ENCODE measurements around the gene C1GALT1. TPM values are rescaled to one million over a fixed set of nuclear protein-coding genes. Genes with fewer than 3 reads are reported as not detected.

C1GALT1 gene
- total and polyA plus RNA-seq, 7 experiments from 2014 or later, result 47.9 to 60.1 (median 54.5) TPM

DNA sequence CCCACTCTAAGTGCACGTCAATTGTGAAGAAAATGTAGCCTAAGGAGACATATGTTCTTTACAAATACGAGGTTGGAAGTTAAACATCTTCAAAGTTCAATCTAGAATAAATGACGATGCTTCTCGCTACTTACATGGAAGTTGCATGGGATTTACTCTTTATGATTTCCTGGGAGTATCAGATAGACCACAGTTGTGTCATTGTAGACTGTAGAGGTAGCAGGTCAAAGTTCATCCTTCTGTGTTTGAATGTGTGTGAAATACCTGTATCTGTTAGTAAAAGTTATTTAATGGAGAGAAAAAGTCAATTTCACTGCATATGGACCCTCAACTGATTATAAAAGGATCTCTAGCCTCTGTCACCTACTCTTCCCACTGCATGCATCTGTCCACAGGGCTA lies 112.6 kb downstream of the C1GALT1 start:
- intact Hi-C loops (cut with micrococcal nuclease), result no loop called here
- no peak overlapping the region for H3K4me3 Mint-ChIP-seq
- Histone ChIP-seq H3K4me1 (ENCODE audit: control insufficient read depth in 2 of 2, insufficient read depth in 2 of 2, low read length in 2 of 2) (no peaks in the 10 kb centered on the region), H3K4me3 (ENCODE audit: low read length) (no peak overlapping the region), H3K9me3 (ENCODE audit: control insufficient read depth in 2 of 3, low read length in 3 of 3) (no peaks in the 10 kb centered on the region), H3K36me3 (ENCODE audit: control insufficient read depth in 2 of 3, insufficient read depth in 3 of 3, low read length in 3 of 3) (no peaks in the 10 kb centered on the region), H3K27ac (ENCODE audit: low read depth, low read length) (no peak overlapping the region), H3K27me3 (ENCODE audit: control insufficient read depth in 2 of 2, insufficient read depth in 2 of 2, low read length in 2 of 2) (no peaks in the 10 kb centered on the region)
- DNase-seq (no peak), ATAC-seq (no peak)
- CTCF ChIA-PET, result no interaction called here
- peaks cover 0 to 6% (median 0%) of the 10 kb centered on the region in 11 donors for H3K9me3 Mint-ChIP-seq
- H3K36me3 Mint-ChIP-seq, result peaks cover 0 to 2% (median 0%) of the 10 kb centered on the region in 5 donors
- H3K4me1 Mint-ChIP-seq, result no peaks in the 10 kb centered on the region
- POLR2A ChIA-PET, result no interaction called here
- H3K27ac Mint-ChIP-seq, result no peak overlapping the region
- no peaks in the 10 kb centered on the region for H3K27me3 Mint-ChIP-seq
